Loucy (cell line): ENCODE data around the gene EBPL.

Experiments
- EZH2phosphoT487 ChIP-seq: fragments of 200-600 bp; IDR thresholded peaks from 2 replicates; pipeline ENCODE4 v1.6.1; 2018; ENCODE audit warnings: antibody characterized with exemption, mild to moderate bottlenecking, moderate library complexity, borderline replicate concordance
- TF ChIP-seq, protein P1 (sequence below): fragments of 200-600 bp; sonication (generic); conservative IDR thresholded peaks from 2 replicates; pipeline ENCODE4 v1.5.1; 2014; ENCODE audit warnings: mild to moderate bottlenecking, antibody characterized with exemption, low read length

DNA sequence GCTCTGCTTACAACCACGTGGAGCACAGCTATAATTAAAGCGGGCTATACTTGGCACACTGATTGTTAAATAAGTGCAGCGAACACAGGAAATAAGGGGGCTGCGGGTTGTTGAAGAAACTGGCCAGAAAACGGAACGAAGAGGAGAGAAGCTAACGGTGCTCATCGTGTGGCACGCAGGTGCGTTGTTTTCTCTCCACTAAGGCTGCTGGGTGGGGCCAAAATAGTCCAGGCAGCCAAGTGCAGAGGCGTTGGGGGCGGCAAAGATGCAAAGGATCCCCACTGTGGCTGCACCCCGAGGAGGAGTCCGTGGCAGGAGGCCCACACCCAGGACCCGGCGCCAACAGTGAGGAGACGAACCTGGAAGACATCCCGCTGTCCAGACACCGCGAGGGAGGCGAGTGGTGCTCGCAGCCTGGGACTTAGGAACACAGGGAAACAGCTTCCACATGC is 71.1 kb downstream of the EBPL start:
- TF ChIP-seq, protein P1, sequence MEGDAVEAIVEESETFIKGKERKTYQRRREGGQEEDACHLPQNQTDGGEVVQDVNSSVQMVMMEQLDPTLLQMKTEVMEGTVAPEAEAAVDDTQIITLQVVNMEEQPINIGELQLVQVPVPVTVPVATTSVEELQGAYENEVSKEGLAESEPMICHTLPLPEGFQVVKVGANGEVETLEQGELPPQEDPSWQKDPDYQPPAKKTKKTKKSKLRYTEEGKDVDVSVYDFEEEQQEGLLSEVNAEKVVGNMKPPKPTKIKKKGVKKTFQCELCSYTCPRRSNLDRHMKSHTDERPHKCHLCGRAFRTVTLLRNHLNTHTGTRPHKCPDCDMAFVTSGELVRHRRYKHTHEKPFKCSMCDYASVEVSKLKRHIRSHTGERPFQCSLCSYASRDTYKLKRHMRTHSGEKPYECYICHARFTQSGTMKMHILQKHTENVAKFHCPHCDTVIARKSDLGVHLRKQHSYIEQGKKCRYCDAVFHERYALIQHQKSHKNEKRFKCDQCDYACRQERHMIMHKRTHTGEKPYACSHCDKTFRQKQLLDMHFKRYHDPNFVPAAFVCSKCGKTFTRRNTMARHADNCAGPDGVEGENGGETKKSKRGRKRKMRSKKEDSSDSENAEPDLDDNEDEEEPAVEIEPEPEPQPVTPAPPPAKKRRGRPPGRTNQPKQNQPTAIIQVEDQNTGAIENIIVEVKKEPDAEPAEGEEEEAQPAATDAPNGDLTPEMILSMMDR: no peak
- TF ChIP-seq EZH2phosphoT487: no peak
